HepG2 (cell line): ENCODE results near the gene SPATA12. TPM values are rescaled to one million over a fixed set of nuclear protein-coding genes. Genes with fewer than 3 reads are reported as not detected.
A peak's percentile ranks its signal among the peaks of the same experiment; 100 is the strongest.

Experiments
- AFF4 ChIP-seq: sonication (generic); formaldehyde crosslinking; IDR thresholded peaks from 2 replicates; pipeline ENCODE4 v1.4.0; 2020; ENCODE audit warnings: missing genetic modification reagents
- AGO2 ChIP-seq: fragments of 200-400 bp; formaldehyde crosslinking; optimal IDR thresholded peaks from 2 replicates; pipeline ENCODE3; 2017; ENCODE audit warnings: mild to moderate bottlenecking, low read depth, low read length, moderate library complexity
- HCFC1 ChIP-seq: fragments of 150-350 bp; IDR thresholded peaks from 2 replicates; pipeline ENCODE4 v1.6.1; 2014; ENCODE audit warnings: low read depth, low read length
- HNRNPUL1 ChIP-seq: fragments of 200-400 bp; formaldehyde crosslinking; IDR thresholded peaks from 2 replicates; pipeline ENCODE4 v1.6.1; 2017; ENCODE audit warnings: low read depth, mild to moderate bottlenecking, low read length, moderate library complexity
- HOXA3 ChIP-seq: sonication (generic); formaldehyde crosslinking; IDR thresholded peaks from 2 replicates; pipeline ENCODE4 v1.5.0; 2020; ENCODE audit warnings: missing genetic modification reagents
- IRX3 ChIP-seq: sonication (generic); formaldehyde crosslinking; IDR thresholded peaks from 2 replicates; pipeline ENCODE4 v1.8.1; 2023; ENCODE audit warnings: mild to moderate bottlenecking, low read depth, missing genetic modification reagents, borderline replicate concordance
- KLF15 ChIP-seq: sonication (generic); formaldehyde crosslinking; IDR thresholded peaks from 2 replicates; pipeline ENCODE4 v1.8.1; 2023; ENCODE audit warnings: borderline replicate concordance, mild to moderate bottlenecking, inconsistent platforms, missing genetic modification reagents, mixed read lengths
- ZNF317 ChIP-seq: sonication (generic); formaldehyde crosslinking; IDR thresholded peaks from 2 replicates; pipeline ENCODE4 v1.5.0; 2020; ENCODE audit warnings: mild to moderate bottlenecking, missing genetic modification reagents
- ZNF513 ChIP-seq: sonication (generic); formaldehyde crosslinking; conservative IDR thresholded peaks from 2 replicates; pipeline ENCODE4 v1.5.0; 2020; ENCODE audit warnings: missing genetic modification reagents
- ZNF781 ChIP-seq: sonication (generic); formaldehyde crosslinking; IDR thresholded peaks from 2 replicates; pipeline ENCODE4 v1.5.1; 2020; ENCODE audit warnings: borderline replicate concordance, mild to moderate bottlenecking, missing genetic modification reagents; ENCODE audit errors: not compliant biosample characterization
- ZNF883 ChIP-seq: sonication (generic); formaldehyde crosslinking; IDR thresholded peaks from 2 replicates; pipeline ENCODE4 v1.5.1; 2020; ENCODE audit warnings: mild to moderate bottlenecking, missing genetic modification reagents; ENCODE audit errors: not compliant biosample characterization
- polyA plus RNA-seq, 8 experiments: library from polyadenylated mRNA; depleted of rRNA in 3 of 8; stranded (reverse) in 7 of 8; unstranded in 1 of 8; fragments of >200 nt; fragmentation: Illumina TruSeq in 4 of 8; extraction: Trizol in 4 of 8; gene quantifications; 2 replicates each; pipeline versions ENCODE4 v1.2.1 to v1.2.3, GENCODE V29; 2011 to 2016; ENCODE audit warnings: low read depth in 4 of 8, missing spikeins in 1 of 8, mixed read lengths in 1 of 8; ENCODE audit not compliant: insufficient read depth in 1 of 8
- total RNA-seq, 5 experiments: library from RNA; depleted of rRNA; stranded (reverse); fragments of >200 nt; fragmentation: Illumina TruSeq; extraction: Trizol; gene quantifications; 2 replicates each; pipeline ENCODE4 v1.2.3, GENCODE V29; 2016; ENCODE audit warnings: low read depth in 1 of 5
- TF ChIP-seq, protein P1 (sequence below): sonication (generic); formaldehyde crosslinking; IDR thresholded peaks from 2 replicates; pipeline ENCODE4 v1.4.0; 2020; ENCODE audit warnings: missing genetic modification reagents
- TF ChIP-seq, protein P2 (sequence below): sonication (generic); formaldehyde crosslinking; IDR thresholded peaks from 2 replicates; pipeline ENCODE4 v1.5.0; 2020; ENCODE audit warnings: mild to moderate bottlenecking, missing genetic modification reagents, moderate library complexity
- TF ChIP-seq, protein P3 (sequence below): sonication (generic); formaldehyde crosslinking; IDR thresholded peaks from 2 replicates; pipeline ENCODE4 v1.4.0; 2020; ENCODE audit warnings: missing genetic modification reagents

Gene SPATA12
- total and polyA plus RNA-seq, 2 of the 13 experiments (the other 11 are each of a cell fraction or from before 2014, with no cell fraction given), result 0.09 to 0.25 TPM

GRCh38 chr3:57078635-57079473 lies 18.4 kb downstream of the SPATA12 start (continued):
- TF ChIP-seq, protein P1, sequence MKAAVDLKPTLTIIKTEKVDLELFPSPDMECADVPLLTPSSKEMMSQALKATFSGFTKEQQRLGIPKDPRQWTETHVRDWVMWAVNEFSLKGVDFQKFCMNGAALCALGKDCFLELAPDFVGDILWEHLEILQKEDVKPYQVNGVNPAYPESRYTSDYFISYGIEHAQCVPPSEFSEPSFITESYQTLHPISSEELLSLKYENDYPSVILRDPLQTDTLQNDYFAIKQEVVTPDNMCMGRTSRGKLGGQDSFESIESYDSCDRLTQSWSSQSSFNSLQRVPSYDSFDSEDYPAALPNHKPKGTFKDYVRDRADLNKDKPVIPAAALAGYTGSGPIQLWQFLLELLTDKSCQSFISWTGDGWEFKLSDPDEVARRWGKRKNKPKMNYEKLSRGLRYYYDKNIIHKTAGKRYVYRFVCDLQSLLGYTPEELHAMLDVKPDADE (CRISPR knock-in tag), result no peak
- TF ChIP-seq ZNF317 (CRISPR knock-in tag), result peak; percentile 60; the same call in 1 of the 2 replicates
- TF ChIP-seq IRX3 (CRISPR knock-in tag), result no peak
- no peak for TF ChIP-seq HCFC1
- TF ChIP-seq ZNF883, result peak; percentile 24
- TF ChIP-seq ZNF781, result no peak
- TF ChIP-seq AFF4 (CRISPR knock-in tag), result no peak
- TF ChIP-seq, protein P2, sequence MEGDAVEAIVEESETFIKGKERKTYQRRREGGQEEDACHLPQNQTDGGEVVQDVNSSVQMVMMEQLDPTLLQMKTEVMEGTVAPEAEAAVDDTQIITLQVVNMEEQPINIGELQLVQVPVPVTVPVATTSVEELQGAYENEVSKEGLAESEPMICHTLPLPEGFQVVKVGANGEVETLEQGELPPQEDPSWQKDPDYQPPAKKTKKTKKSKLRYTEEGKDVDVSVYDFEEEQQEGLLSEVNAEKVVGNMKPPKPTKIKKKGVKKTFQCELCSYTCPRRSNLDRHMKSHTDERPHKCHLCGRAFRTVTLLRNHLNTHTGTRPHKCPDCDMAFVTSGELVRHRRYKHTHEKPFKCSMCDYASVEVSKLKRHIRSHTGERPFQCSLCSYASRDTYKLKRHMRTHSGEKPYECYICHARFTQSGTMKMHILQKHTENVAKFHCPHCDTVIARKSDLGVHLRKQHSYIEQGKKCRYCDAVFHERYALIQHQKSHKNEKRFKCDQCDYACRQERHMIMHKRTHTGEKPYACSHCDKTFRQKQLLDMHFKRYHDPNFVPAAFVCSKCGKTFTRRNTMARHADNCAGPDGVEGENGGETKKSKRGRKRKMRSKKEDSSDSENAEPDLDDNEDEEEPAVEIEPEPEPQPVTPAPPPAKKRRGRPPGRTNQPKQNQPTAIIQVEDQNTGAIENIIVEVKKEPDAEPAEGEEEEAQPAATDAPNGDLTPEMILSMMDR (CRISPR knock-in tag), result peak; percentile 65
- no peak for TF ChIP-seq ZNF513
- no peak for TF ChIP-seq HNRNPUL1
- TF ChIP-seq KLF15, result 0 out of 2 replicates have a peak, but pooled peaks have one; percentile 54
- no peak; the same call in 1 of the 2 replicates for TF ChIP-seq HOXA3 (CRISPR knock-in tag)
- TF ChIP-seq, protein P3, sequence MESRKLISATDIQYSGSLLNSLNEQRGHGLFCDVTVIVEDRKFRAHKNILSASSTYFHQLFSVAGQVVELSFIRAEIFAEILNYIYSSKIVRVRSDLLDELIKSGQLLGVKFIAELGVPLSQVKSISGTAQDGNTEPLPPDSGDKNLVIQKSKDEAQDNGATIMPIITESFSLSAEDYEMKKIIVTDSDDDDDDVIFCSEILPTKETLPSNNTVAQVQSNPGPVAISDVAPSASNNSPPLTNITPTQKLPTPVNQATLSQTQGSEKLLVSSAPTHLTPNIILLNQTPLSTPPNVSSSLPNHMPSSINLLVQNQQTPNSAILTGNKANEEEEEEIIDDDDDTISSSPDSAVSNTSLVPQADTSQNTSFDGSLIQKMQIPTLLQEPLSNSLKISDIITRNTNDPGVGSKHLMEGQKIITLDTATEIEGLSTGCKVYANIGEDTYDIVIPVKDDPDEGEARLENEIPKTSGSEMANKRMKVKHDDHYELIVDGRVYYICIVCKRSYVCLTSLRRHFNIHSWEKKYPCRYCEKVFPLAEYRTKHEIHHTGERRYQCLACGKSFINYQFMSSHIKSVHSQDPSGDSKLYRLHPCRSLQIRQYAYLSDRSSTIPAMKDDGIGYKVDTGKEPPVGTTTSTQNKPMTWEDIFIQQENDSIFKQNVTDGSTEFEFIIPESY (CRISPR knock-in tag), result no peak
- TF ChIP-seq AGO2, result peak; percentile 43
